Measurements from ENCODE around the gene FCRL5. TPM values are rescaled to one million over a fixed set of nuclear protein-coding genes. Genes with fewer than 3 reads are reported as not detected.

Gene FCRL5
- total RNA-seq, 3 donors from 2014 or later: 1.6 to 5.2 TPM; not detected in 1

DNA sequence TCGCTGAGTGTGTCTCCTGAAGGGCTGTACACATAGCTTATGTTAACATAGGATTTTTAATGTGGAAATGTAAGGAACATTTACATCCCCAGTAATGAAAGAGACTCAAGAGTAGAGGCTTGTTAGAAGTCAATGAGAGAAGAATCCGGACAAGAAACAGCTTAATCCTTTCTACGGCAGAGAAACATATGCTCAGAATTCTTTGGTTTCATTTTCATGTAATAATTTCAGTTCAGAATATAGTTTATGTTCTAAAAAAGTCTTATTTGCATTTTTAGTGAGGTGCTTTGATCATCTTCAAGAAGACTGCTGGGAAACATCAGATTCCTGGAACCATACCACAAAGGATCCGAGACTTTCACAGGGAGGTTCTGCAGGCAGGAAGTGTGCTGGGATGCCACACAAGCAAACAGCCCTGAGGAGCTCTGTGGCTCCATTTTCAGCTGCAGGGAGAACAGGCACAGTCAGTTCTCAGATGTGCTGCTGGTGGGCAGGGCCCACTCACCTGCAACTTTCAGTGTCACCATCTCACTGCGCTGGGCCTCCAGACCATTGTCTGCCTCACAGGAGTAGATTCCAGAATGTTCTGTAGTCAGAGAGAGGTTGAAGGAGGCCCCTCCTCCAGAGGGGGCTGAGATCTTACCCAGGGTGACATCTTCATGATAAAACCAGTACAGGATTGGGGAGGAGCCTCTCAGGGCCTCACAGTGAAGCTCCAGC is 28.4 kb downstream of the FCRL5 start:
- H3K27ac ChIP-seq: no peak overlapping the region
- H3K27me3 ChIP-seq: peaks cover 0 to 7% of the 10 kb centered on the region in 2 donors
- TF ChIP-seq POLR2A (IDR thresholded peaks at IDR 0.05) (no peak), CTCF (IDR thresholded peaks at IDR 0.05) (no peak), POLR2AphosphoS5 (IDR thresholded peaks at IDR 0.05) (no peak)
- no peak overlapping the region for H3K4me3 ChIP-seq
- no peaks in the 10 kb centered on the region for H3K9me3 ChIP-seq
- no peaks in the 10 kb centered on the region for H3K36me3 ChIP-seq
- no peaks in the 10 kb centered on the region for H3K4me1 ChIP-seq
- intact Hi-C loops (cut with DNase I; ENCODE audit: low total_unique reads): no loop called here
- no peak for DNase-seq (ENCODE audit: low spot score in 2 of 2)

GRCh38 chr1:157521056-157521455 is 31.3 kb downstream of the FCRL5 start:
- TF ChIP-seq POLR2A (IDR thresholded peaks at IDR 0.05): no peak
- TF ChIP-seq CTCF (IDR thresholded peaks at IDR 0.05): no peak
- no peak for TF ChIP-seq POLR2AphosphoS5 (IDR thresholded peaks at IDR 0.05)
- H3K4me1 ChIP-seq: no peaks in the 10 kb centered on the region
- DNase-seq (ENCODE audit: low spot score in 2 of 2): no peak
- no peak overlapping the region for H3K4me3 ChIP-seq
- intact Hi-C loops (cut with DNase I; ENCODE audit: low total_unique reads): no loop called here
- no peaks in the 10 kb centered on the region for H3K9me3 ChIP-seq
- H3K27me3 ChIP-seq: peaks cover 0 to 7% of the 10 kb centered on the region in 2 donors
- H3K36me3 ChIP-seq: no peaks in the 10 kb centered on the region
- no peak overlapping the region for H3K27ac ChIP-seq

DNA sequence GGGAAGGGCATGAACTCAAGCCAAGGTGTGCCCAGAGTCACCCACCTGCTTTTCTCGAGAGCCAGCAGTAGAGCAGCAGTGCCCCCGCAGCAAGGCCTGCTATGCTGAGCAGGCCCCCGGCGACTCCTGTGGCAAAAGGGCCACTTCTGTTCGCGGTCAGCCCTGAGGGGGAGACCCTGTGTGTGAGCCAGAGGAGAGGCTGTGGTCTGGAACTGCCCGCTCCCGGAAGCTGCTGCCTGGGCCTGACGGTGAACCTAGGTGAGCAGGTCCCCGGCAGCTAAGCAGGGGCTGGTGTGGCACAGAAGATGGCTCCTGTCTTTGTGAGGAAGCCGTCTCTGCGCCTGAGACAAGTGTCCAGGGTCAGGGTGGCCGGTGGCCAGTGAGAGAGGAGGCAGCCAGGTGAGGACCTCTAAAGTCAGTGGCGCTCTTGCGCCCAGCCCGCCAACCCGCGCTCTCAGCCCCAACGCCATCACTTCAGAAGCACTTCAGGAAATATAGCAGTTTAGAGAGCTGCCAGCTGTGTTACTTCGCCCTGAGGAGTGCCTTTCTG is 31.9 kb downstream of the FCRL5 start:
- Histone ChIP-seq H3K27ac (no peak overlapping the region), H3K27me3 (peaks cover 0 to 2% of the 10 kb centered on the region in 2 donors), H3K9me3 (no peaks in the 10 kb centered on the region), H3K36me3 (no peaks in the 10 kb centered on the region), H3K4me1 (no peaks in the 10 kb centered on the region), H3K4me3 (no peak overlapping the region)
- intact Hi-C loops (cut with DNase I; ENCODE audit: low total_unique reads): no loop called here
- no peak for DNase-seq (ENCODE audit: low spot score in 2 of 2)
- TF ChIP-seq CTCF (IDR thresholded peaks at IDR 0.05): no peak
- no peak for TF ChIP-seq POLR2AphosphoS5 (IDR thresholded peaks at IDR 0.05)
- TF ChIP-seq POLR2A (IDR thresholded peaks at IDR 0.05): no peak

DNA sequence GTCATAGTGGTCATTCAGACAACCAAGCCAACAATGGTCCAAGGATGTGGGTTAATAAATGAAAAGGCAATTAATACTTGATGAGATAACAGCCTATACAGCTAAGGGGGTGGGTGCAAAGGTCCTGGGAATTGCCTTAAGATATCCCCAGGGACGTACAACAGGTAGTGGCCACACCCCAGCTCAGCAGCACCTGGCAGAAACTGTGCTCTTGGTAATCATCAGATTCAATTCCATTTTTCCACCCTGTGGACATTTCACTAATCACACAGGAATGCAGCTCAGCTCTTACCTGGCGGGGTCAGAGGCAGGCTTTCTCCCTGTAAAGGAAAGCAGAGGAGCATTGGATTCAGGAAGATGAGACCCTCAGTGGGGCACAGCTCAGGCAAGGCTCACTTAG is 32.9 kb downstream of the FCRL5 start:
- no peaks in the 10 kb centered on the region for H3K9me3 ChIP-seq
- H3K27me3 ChIP-seq: no peaks in the 10 kb centered on the region
- no peak overlapping the region for H3K27ac ChIP-seq
- no peak overlapping the region for H3K4me3 ChIP-seq
- TF ChIP-seq POLR2AphosphoS5 (IDR thresholded peaks at IDR 0.05) (no peak), POLR2A (IDR thresholded peaks at IDR 0.05) (no peak), CTCF (IDR thresholded peaks at IDR 0.05) (no peak)
- no peaks in the 10 kb centered on the region for H3K4me1 ChIP-seq
- intact Hi-C loops (cut with DNase I; ENCODE audit: low total_unique reads): no loop called here
- no peak for DNase-seq (ENCODE audit: low spot score in 2 of 2)
- H3K36me3 ChIP-seq: no peaks in the 10 kb centered on the region

DNA sequence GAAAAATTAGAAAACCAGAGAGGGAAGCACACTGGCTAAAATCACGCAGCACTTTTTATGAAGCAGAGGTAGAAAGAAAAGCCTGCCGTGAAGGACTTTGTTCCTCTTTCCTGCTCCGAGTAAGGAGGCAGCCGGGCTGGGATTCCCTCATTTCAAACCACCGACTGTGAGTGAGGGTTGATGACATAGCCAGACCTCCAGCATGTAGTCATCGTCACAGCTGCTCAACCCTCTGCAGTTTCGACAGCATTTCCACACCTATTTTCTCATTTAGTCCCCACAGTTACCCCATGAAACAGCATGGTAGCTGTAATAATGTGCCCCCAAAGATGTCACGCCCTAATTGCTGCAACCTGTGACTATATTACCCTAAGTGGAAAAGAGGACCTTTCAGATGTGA is 35.3 kb downstream of the FCRL5 start:
- H3K27me3 ChIP-seq: no peaks in the 10 kb centered on the region
- intact Hi-C loops (cut with DNase I; ENCODE audit: low total_unique reads): no loop called here
- H3K9me3 ChIP-seq: no peaks in the 10 kb centered on the region
- DNase-seq (ENCODE audit: low spot score in 2 of 2): no peak
- no peaks in the 10 kb centered on the region for H3K36me3 ChIP-seq
- no peak overlapping the region for H3K4me3 ChIP-seq
- H3K27ac ChIP-seq: no peak overlapping the region
- no peak for TF ChIP-seq CTCF (IDR thresholded peaks at IDR 0.05)
- TF ChIP-seq POLR2AphosphoS5 (IDR thresholded peaks at IDR 0.05): no peak
- no peak for TF ChIP-seq POLR2A (IDR thresholded peaks at IDR 0.05)
- no peaks in the 10 kb centered on the region for H3K4me1 ChIP-seq

Data from breast epithelium (tissue), 4 donors.